Trophoblast cell (in vitro differentiated cells and primary cell): Measurements from ENCODE around the gene ZSCAN21.

ENCODE experiments used
- DNase-seq, 2 donors: peaks; one replicate each; pipeline ENCODE4 v3.0.0-alpha.2; 2016
- H2AFZ ChIP-seq: 2 replicates; pipeline ENCODE4 v1.6.1; 2013; ENCODE audit warnings: low read length, moderate library complexity, mild to moderate bottlenecking; ENCODE audit not compliant: insufficient read depth, poor library complexity
- H2AK5ac ChIP-seq: 2 replicates; pipeline ENCODE4 v1.6.1; 2013; ENCODE audit warnings: mild to moderate bottlenecking, low read length
- H2BK120ac ChIP-seq: 2 replicates; pipeline ENCODE4 v1.6.1; 2013; ENCODE audit warnings: low read length, mild to moderate bottlenecking, moderate library complexity; ENCODE audit not compliant: insufficient read depth, poor library complexity
- H2BK12ac ChIP-seq: 2 replicates; pipeline ENCODE4 v1.6.1; 2013; ENCODE audit warnings: mild to moderate bottlenecking, low read length, moderate library complexity
- H2BK5ac ChIP-seq: 2 replicates; pipeline ENCODE4 v1.6.1; 2013; ENCODE audit warnings: low read length, low read depth, moderate library complexity, mild to moderate bottlenecking; ENCODE audit not compliant: poor library complexity
- H3K14ac ChIP-seq: 2 replicates; pipeline ENCODE4 v1.6.1; 2013; ENCODE audit warnings: mild to moderate bottlenecking, low read length
- H3K18ac ChIP-seq: 2 replicates; pipeline ENCODE4 v1.6.1; 2013; ENCODE audit warnings: mild to moderate bottlenecking, low read length
- H3K23ac ChIP-seq: 2 replicates; pipeline ENCODE4 v1.6.1; 2013; ENCODE audit warnings: low read length
- H3K27ac ChIP-seq: 2 replicates; pipeline ENCODE4 v1.5.1; 2013; ENCODE audit warnings: low read depth, mild to moderate bottlenecking, inconsistent platforms, low read length, moderate library complexity
- H3K27me3 ChIP-seq: 2 replicates; pipeline ENCODE4 v1.6.1; 2013; ENCODE audit warnings: inconsistent platforms, mild to moderate bottlenecking, low read length, moderate library complexity; ENCODE audit not compliant: insufficient read depth
- H3K36me3 ChIP-seq, 2 experiments: 1 replicate in 1 of 2; 2 replicates in 1 of 2; pipeline ENCODE4 v1.6.1; 2013; ENCODE audit warnings: low read length in 2 of 2, mild to moderate bottlenecking in 2 of 2, moderate library complexity in 1 of 2; ENCODE audit not compliant: insufficient read depth in 2 of 2, control insufficient read depth in 1 of 2
- H3K4ac ChIP-seq: 2 replicates; pipeline ENCODE4 v1.6.1; 2013; ENCODE audit warnings: low read depth, mild to moderate bottlenecking, low read length, moderate library complexity
- H3K4me1 ChIP-seq, 2 experiments: 1 replicate in 1 of 2; 2 replicates in 1 of 2; pipeline ENCODE4 v1.6.1; 2013; ENCODE audit warnings: low read length in 2 of 2, mild to moderate bottlenecking in 2 of 2, moderate library complexity in 1 of 2; ENCODE audit not compliant: insufficient read depth in 2 of 2, control insufficient read depth in 1 of 2
- H3K4me2 ChIP-seq: 2 replicates; pipeline ENCODE4 v1.6.1; 2013; ENCODE audit warnings: inconsistent platforms, mild to moderate bottlenecking, low read length, moderate library complexity
- H3K4me3 ChIP-seq: 2 replicates; pipeline ENCODE4 v1.5.1; 2013; ENCODE audit warnings: mild to moderate bottlenecking, low read depth, low read length, inconsistent platforms
- H3K79me1 ChIP-seq: one replicate; pipeline ENCODE4 v1.6.1; 2013; ENCODE audit warnings: low read length
- H3K79me2 ChIP-seq: 2 replicates; pipeline ENCODE4 v1.6.1; 2013; ENCODE audit warnings: low read length, mild to moderate bottlenecking; ENCODE audit not compliant: control insufficient read depth, insufficient read depth, poor library complexity
- H3K9ac ChIP-seq: 2 replicates; pipeline ENCODE4 v1.6.1; 2013; ENCODE audit warnings: mild to moderate bottlenecking, low read length
- H3K9me3 ChIP-seq: 2 replicates; pipeline ENCODE4 v1.6.1; 2013; ENCODE audit warnings: low read depth, mild to moderate bottlenecking, control low read depth, inconsistent platforms, low read length; ENCODE audit not compliant: insufficient read depth
- H4K12ac ChIP-seq: 2 replicates; pipeline ENCODE4 v1.6.1; 2013; ENCODE audit warnings: low read depth, mild to moderate bottlenecking, low read length, moderate library complexity
- H4K8ac ChIP-seq: 2 replicates; pipeline ENCODE4 v1.6.1; 2013; ENCODE audit warnings: low read depth, mild to moderate bottlenecking, low read length, moderate library complexity
- H4K91ac ChIP-seq: one replicate; pipeline ENCODE4 v1.6.1; 2013; ENCODE audit warnings: low read depth, mild to moderate bottlenecking, low read length, moderate library complexity
- WGBS: extraction: QIAGEN DNeasy Blood & Tissue Kit; methylation state at CpG from one replicate; pipeline ENCODE4 v1.1.7; 2013; ENCODE audit warnings: missing lambda C conversion rate; ENCODE audit not compliant: insufficient read length, insufficient coverage; ENCODE audit errors: extremely low coverage; 5-methylcytosine and 5-hydroxymethylcytosine counted together

ZSCAN21 gene

DNA sequence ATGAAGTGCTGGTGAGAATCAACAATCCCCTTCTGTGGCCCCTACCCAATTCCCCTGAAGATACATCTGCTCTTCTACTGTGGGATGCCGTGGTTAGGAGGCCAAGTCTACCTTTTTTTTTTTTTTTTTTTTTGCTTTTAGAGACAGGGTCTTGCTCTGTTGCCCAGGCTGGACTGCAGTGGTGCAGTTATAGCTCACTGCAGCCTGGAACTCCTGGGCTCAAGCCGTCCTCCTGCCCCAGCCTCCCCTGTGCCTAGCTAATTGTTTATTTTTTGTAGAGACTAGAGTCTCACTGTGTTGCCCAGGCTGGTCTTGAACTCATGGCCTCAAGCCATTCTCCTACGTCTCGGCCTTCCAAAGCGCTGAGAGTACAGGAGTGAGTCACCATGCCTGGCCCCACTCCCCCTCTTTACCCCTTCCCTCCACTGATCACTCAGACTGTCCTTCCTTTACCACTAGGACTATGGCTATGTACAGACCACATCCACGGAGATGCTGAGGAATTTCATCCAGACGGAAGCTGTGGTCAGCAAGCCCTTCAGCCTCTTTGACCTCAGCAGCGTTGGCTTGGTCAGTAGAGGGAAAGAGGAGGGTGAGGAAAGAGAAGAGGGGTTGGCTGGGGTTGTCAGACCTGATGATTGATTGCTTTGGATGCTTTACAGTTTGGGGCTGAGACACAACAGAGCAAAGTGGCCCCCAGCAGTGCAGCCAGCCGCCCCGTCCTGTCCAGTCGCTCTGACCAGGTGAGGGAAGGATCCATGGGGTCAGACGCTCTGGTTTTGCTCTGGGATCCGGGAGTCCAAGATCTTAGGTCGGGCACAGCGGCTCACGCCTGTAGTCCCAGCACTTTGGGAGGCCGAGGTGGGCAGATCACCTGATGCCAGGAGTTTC lies 53.6 kb downstream of the ZSCAN21 start:
- Histone ChIP-seq H4K8ac (peak overlapping the region; percentile 69), H3K14ac (peak overlapping the region; percentile 77), H2BK120ac (peak overlapping the region; percentile 84), H3K23ac (no peak overlapping the region), H3K27me3 (no peaks in the 10 kb centered on the region), H4K91ac (peak overlapping the region; percentile 90), H3K27ac (peak overlapping the region; percentile 98), H3K36me3 (peaks cover 42 to 49% of the 10 kb centered on the region in 2 experiments), H3K18ac (peak overlapping the region; percentile 69), H3K9me3 (no peaks in the 10 kb centered on the region), H4K12ac (no peak overlapping the region), H2AK5ac (peak overlapping the region; percentile 55), H3K4me2 (peak overlapping the region; percentile 56), H3K4ac (peak overlapping the region; percentile 57), H3K4me3 (no peak overlapping the region), H3K9ac (no peak overlapping the region), H3K79me2 (peaks cover 11% of the 10 kb centered on the region), H3K4me1 (peaks cover 10 to 13% of the 10 kb centered on the region in 2 experiments), H2AFZ (no peak overlapping the region), H3K79me1 (peaks cover 18% of the 10 kb centered on the region), H2BK12ac (peak overlapping the region; percentile 91), H2BK5ac (peak overlapping the region; percentile 60)
- DNase-seq: no peak
- no CpG with 5 or more reads among the region's 17 CpGs for WGBS

DNA sequence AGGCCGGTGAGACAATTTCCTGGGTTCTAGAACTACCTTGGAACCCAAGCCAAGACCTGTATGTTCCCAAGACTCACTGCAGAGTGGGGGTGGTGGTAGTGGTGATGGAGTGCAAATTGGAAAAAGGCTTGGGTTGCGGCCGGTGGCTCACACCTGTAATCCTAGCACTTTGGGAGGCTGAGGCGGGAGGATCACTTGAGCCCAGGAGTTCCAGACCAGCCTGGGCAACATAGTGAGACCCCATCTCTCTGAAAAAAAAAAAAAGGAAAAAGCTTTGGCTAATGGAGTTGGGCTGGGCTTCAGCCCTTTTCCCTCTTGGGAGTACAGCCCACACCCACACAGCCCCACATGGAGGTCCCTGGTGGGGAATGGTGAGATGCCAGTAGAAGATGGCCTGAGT lies 56.0 kb downstream of the ZSCAN21 start:
- no peak overlapping the region for H3K4me2 ChIP-seq
- no peak overlapping the region for H3K14ac ChIP-seq
- H3K9me3 ChIP-seq: no peaks in the 10 kb centered on the region
- no peak overlapping the region for H2BK120ac ChIP-seq
- H2AFZ ChIP-seq: no peak overlapping the region
- no peak overlapping the region for H4K91ac ChIP-seq
- no peak overlapping the region for H3K4ac ChIP-seq
- no peaks in the 10 kb centered on the region for H3K27me3 ChIP-seq
- H3K9ac ChIP-seq: no peak overlapping the region
- DNase-seq: no peak
- no peak overlapping the region for H4K12ac ChIP-seq
- H3K4me1 ChIP-seq: peaks cover 7 to 9% of the 10 kb centered on the region in 2 experiments
- H3K36me3 ChIP-seq: peaks cover 44 to 47% of the 10 kb centered on the region in 2 experiments
- H3K79me2 ChIP-seq: peaks cover 4% of the 10 kb centered on the region
- H2BK5ac ChIP-seq: no peak overlapping the region
- no peak overlapping the region for H4K8ac ChIP-seq
- H2AK5ac ChIP-seq: no peak overlapping the region
- no peak overlapping the region for H3K18ac ChIP-seq
- WGBS: no CpG with 5 or more reads among the region's 4 CpGs
- no peak overlapping the region for H3K23ac ChIP-seq
- H3K79me1 ChIP-seq: peaks cover 16% of the 10 kb centered on the region
- H2BK12ac ChIP-seq: no peak overlapping the region
- no peak overlapping the region for H3K4me3 ChIP-seq
- H3K27ac ChIP-seq: no peak overlapping the region

DNA sequence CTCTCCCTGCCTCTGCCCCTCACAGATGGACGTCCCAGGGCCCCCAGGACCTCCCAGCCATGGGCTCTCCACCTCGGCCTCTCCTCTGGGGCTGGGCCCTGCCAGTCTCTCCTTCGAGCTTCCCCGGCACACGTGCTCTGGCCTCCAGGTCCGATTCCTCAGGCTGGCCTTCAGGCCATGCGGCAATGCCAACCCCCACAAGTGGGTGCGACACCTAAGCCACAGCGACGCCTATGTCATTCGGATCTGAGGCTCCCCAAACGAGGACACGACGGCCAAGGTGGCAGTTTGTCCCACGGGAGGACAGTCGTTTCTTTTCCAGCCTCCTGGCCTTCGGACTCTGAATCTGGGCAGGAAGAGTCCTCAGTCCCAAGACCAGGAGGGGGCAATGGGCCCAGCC lies 57.1 kb downstream of the ZSCAN21 start:
- H3K79me1 ChIP-seq: peaks cover 9% of the 10 kb centered on the region
- no peak overlapping the region for H3K18ac ChIP-seq
- no peak overlapping the region for H3K4me2 ChIP-seq
- H3K4ac ChIP-seq: no peak overlapping the region
- peaks cover 1% of the 10 kb centered on the region for H3K79me2 ChIP-seq
- no peak for DNase-seq
- H2AFZ ChIP-seq: no peak overlapping the region
- H3K4me1 ChIP-seq: peaks cover 7 to 9% of the 10 kb centered on the region in 2 experiments
- H3K9me3 ChIP-seq: no peaks in the 10 kb centered on the region
- no peak overlapping the region for H2BK120ac ChIP-seq
- H4K91ac ChIP-seq: no peak overlapping the region
- H3K14ac ChIP-seq: no peak overlapping the region
- H2BK12ac ChIP-seq: no peak overlapping the region
- no CpG with 5 or more reads among the region's 17 CpGs for WGBS
- H3K27ac ChIP-seq: no peak overlapping the region
- no peak overlapping the region for H4K8ac ChIP-seq
- no peak overlapping the region for H2AK5ac ChIP-seq
- H2BK5ac ChIP-seq: no peak overlapping the region
- peaks cover 52 to 56% of the 10 kb centered on the region in 2 experiments for H3K36me3 ChIP-seq
- no peak overlapping the region for H3K9ac ChIP-seq
- H3K23ac ChIP-seq: no peak overlapping the region
- H3K4me3 ChIP-seq: no peak overlapping the region
- no peaks in the 10 kb centered on the region for H3K27me3 ChIP-seq
- no peak overlapping the region for H4K12ac ChIP-seq

GRCh38 chr7:100107125-100107737 lies 57.7 kb downstream of the ZSCAN21 start:
- no peaks in the 10 kb centered on the region for H3K27me3 ChIP-seq
- H4K91ac ChIP-seq: no peak overlapping the region
- H3K23ac ChIP-seq: no peak overlapping the region
- no CpG with 5 or more reads among the region's 25 CpGs for WGBS
- no peak overlapping the region for H2AFZ ChIP-seq
- no peak overlapping the region for H3K18ac ChIP-seq
- no peak overlapping the region for H3K27ac ChIP-seq
- H3K79me2 ChIP-seq: peaks cover 1% of the 10 kb centered on the region
- no peak overlapping the region for H3K4me3 ChIP-seq
- H2AK5ac ChIP-seq: no peak overlapping the region
- H3K9me3 ChIP-seq: no peaks in the 10 kb centered on the region
- no peak overlapping the region for H2BK5ac ChIP-seq
- H3K4me1 ChIP-seq: peaks cover 6 to 8% of the 10 kb centered on the region in 2 experiments
- peaks cover 5% of the 10 kb centered on the region for H3K79me1 ChIP-seq
- H3K4me2 ChIP-seq: no peak overlapping the region
- H3K36me3 ChIP-seq: peaks cover 58 to 62% of the 10 kb centered on the region in 2 experiments
- H4K12ac ChIP-seq: no peak overlapping the region
- no peak overlapping the region for H2BK120ac ChIP-seq
- H3K4ac ChIP-seq: no peak overlapping the region
- no peak overlapping the region for H3K14ac ChIP-seq
- no peak overlapping the region for H3K9ac ChIP-seq
- DNase-seq: no peak
- H2BK12ac ChIP-seq: no peak overlapping the region
- H4K8ac ChIP-seq: no peak overlapping the region
